CD4-positive, alpha-beta T cell treated with Interleukin-17A for 4 hours (primary cell): ENCODE data around the gene FAM236A.
"Not testable (repeated sequence)": the region's sequence is repeated elsewhere in the genome, so short reads cannot be mapped to it uniquely, and the experiment has no call there.

Source experiments
- DNase-seq: peaks from one replicate; pipeline ENCODE4 v3.0.0-alpha.2; 2020; ENCODE audit warnings: mixed read lengths

The FAM236A gene

GRCh38 chrX:72937906-72938305, at the start of gene FAM236A:
Gene FAM236A, plus strand, starts transcription at chrX:72938206. Its CDS starts 57 bp downstream, at chrX:72938263.
- DNase-seq: not testable (repeated sequence)

- DNase-seq: not testable (repeated sequence)
Measured at GRCh38 chrX:72889740-72890139, 48.3 kb upstream of the FAM236A start.

- DNase-seq: not testable (repeated sequence)
Measured at GRCh38 chrX:72912315-72912714, 25.7 kb upstream of the FAM236A start, which contains the start of gene FAM236C. Gene FAM236C, plus strand, starts transcription at chrX:72912615. Its CDS starts 100 bp downstream, at chrX:72912715.

DNA sequence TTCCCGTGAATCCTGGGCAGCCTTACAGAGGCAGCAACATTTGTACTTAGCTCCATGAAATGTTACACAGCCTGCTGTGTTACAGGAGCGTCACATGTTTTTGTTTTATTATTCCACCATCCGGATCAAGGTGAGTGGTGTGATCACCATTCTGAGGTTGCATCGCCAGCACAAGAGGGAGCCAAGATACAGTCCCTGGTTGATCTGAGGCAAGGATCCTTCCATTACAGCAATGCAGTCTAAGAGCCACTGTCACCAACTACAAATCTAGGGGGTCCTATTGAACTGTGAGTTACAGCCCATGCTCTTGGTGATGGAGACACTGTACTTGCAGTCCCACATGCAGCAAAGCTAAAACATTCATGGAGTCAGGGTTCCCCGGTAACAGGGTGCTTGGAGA, 21.9 kb upstream of the FAM236A start:
- DNase-seq: not testable (repeated sequence)

- not testable (repeated sequence) for DNase-seq
Measured at GRCh38 chrX:72932283-72932682, 5.7 kb upstream of the FAM236A start.

GRCh38 chrX:72936455-72936854, 1.6 kb upstream of the FAM236A start:
- DNase-seq: not testable (repeated sequence)

DNA sequence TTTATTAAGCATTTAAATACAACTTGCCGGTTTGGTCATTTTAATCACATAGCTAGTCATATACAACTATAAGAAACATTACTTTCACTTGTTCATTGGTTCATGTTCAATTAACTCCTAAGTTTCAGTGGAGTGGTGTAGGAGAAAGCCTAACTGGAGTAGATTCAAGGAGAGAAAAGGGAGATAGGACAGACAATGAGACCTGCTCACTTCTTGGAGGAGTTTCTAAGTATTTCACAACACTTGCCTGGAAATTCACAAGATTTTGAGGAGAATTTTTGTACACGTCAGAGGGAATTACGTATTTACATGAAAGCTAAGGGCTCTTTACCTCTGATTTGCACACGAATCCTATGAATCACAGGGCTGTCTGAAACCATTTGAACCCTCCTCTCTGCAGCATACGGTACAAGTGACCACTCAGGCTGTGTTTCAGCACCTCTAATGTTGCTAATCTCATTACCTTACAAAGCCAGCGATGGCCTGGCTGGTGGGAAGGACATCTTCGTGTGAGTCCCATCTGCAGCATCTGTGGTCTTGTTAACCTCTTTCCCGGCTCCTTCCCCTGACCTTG, 1.0 kb upstream of the FAM236A start:
- not testable (repeated sequence) for DNase-seq

GRCh38 chrX:72942272-72942671, 4.3 kb downstream of the FAM236A start:
- not testable (repeated sequence) for DNase-seq

DNA sequence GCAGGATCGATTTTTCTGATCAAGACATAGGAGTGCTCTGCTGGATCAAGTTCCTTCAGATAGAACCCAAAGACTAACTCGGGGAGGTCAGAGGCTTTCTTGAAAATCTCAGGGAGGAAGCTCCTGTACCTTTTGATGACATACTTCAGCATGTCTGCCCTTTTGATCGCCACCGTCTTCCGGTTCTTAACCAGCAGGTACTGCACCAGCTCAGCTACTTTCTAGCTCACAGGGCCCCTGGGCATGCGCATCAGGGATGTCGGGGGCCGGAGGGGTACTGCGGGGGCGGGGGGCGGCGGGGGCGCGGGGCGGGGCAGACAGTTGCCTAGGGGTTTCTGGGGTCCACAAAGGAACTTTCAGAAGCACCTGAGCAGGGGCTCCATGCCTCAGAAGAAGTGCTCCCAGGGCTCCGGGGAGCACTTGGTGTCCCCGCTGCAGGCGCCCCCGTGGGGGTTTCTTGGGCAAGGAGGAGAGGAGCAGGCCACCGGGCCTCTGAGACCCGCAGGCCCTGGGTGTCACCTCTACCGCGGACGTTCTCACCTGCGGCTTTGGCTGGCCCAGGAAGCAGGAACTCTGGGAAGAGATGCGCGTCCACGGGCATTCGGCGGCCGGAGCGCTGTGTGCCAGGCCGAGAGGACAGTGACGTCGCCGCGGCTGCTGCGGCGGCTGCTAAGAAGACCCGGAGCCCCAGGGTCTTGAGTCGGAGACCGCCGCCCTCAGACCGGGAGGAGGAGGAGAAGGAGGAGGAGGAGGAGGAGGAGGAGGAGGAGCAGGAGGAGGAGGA, 5.2 kb downstream of the FAM236A start:
- DNase-seq: not testable (repeated sequence)

- not testable (repeated sequence) for DNase-seq
Measured at GRCh38 chrX:72943819-72944169, 5.8 kb downstream of the FAM236A start, which contains the start of gene DMRTC1. Gene DMRTC1, minus strand, starts transcription at chrX:72943837. Its CDS starts 68,143 bp downstream, at chrX:72875694.

- not testable (repeated sequence) for DNase-seq
Measured at GRCh38 chrX:72959971-72960370, 22.0 kb downstream of the FAM236A start.

DNA sequence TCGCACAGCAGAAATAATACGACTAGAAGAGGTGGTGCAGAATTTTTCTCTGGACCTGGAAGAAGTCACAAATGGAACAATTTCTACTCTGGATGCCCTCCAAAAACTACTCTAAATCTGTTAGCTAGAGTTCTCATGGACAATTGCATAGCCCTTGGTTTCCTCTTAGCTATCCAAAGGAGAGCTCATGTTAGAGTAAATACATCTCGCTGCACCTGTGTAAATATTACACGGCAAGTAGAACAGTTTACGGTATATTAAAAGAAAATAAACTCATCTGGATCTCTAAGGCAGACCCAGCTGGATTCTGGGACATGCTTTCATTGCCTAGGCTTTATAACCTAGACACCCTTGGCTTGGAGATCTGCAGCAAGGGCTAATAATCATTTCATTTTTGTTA, 33.9 kb downstream of the FAM236A start:
- not testable (repeated sequence) for DNase-seq

DNA sequence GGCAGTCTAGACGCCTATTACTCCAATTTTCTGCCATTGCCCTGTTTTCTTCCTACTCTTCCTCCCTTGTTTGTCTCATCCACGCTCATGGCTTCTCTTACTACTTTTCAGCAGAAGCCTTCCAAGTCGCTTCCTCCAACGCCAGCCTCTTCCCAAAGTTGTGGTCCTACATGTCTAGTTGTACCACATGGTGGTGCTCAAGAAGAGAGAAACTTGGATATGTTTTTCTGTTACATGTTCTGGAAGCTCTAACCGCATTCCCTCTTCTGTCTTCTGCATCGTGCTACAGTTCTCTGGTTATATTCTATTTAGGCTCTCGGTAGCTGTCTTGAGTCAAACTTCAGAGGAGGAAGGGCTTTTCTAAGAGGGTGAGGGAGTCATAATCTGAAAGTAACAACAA, 36.9 kb downstream of the FAM236A start:
- DNase-seq: not testable (repeated sequence)

DNA sequence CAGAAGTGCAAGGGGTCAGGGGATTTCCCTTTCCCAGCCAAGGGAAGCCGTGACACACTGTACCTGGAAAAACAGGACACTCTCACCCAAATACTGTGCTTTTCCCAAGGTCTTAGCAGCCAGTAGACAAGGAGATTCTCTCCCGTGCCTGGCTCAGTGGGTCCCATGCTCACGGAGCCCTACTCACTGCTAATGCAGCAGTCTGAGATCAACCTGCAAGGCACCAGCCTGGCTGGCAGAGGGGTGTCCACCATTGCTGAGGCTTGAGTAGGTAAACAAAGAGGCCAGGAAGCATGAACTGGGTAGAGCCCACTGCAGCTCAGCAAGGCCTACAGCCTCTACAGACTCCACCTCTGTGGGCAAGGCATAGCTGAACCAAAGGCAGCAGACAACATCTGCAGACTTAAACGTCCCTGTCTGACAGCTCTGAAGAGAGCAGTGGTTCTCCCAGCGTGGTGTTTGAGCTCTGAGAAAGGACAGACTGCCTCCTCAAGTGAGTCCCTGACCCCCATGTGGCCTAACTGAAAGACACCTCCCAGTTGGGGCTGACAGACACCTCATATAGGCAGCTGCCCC, 43.0 kb downstream of the FAM236A start:
- not testable (repeated sequence) for DNase-seq
